DND-41 (cell line): ENCODE data around the gene HEXIM2.
A peak's percentile ranks its signal among the peaks of the same experiment; 100 is the strongest.

Experiments used
- ATAC-seq: fragments of 200-7000 bp; cut with Tn5 transposase; 3 replicates; pipeline ENCODE4 v1.9.1; 2021; ENCODE audit warnings: low read depth; ENCODE audit not compliant: insufficient read depth
- DNase-seq: peaks from one replicate; pipeline ENCODE4 v3.0.0-alpha.2; 2020
- H2AFZ ChIP-seq: 2 replicates; pipeline ENCODE4 v1.6.0; 2012; ENCODE audit warnings: low read depth, low read length
- H3K27ac ChIP-seq: 2 replicates; pipeline ENCODE4 v1.5.1; 2012; ENCODE audit warnings: low read length, inconsistent platforms
- H3K27me3 ChIP-seq: fragments of 200-600 bp; sonication (generic); 2 replicates; pipeline ENCODE4 v1.6.0; 2012; ENCODE audit warnings: low read length, mild to moderate bottlenecking, inconsistent platforms; ENCODE audit not compliant: insufficient read depth, poor library complexity
- H3K36me3 ChIP-seq: 2 replicates; pipeline ENCODE4 v1.5.1; 2012; ENCODE audit warnings: low read length, inconsistent platforms; ENCODE audit not compliant: insufficient read depth
- H3K4me1 ChIP-seq: 2 replicates; pipeline ENCODE4 v1.5.1; 2012; ENCODE audit warnings: mild to moderate bottlenecking, low read length; ENCODE audit not compliant: insufficient read depth
- H3K4me2 ChIP-seq: 2 replicates; pipeline ENCODE4 v1.6.0; 2012; ENCODE audit warnings: mild to moderate bottlenecking, moderate library complexity, low read length, inconsistent platforms; ENCODE audit not compliant: insufficient read depth
- H3K4me3 ChIP-seq, 2 experiments: fragments of 200-600 bp in 1 of 2; shearing (Covaris generic) in 1 of 2; 2 replicates each; pipeline ENCODE4 v1.5.1; 2012 to 2016; ENCODE audit warnings: inconsistent platforms in 2 of 2, low read length in 2 of 2, mild to moderate bottlenecking in 2 of 2, low read depth in 1 of 2, moderate library complexity in 1 of 2
- H3K79me2 ChIP-seq: 2 replicates; pipeline ENCODE4 v1.6.0; 2012; ENCODE audit warnings: low read length, inconsistent platforms; ENCODE audit not compliant: insufficient read depth
- H3K9ac ChIP-seq: 2 replicates; pipeline ENCODE4 v1.6.0; 2012; ENCODE audit warnings: low read depth, mild to moderate bottlenecking, inconsistent platforms, low read length, moderate library complexity
- H3K9me3 ChIP-seq: 2 replicates; pipeline ENCODE4 v1.5.1; 2012; ENCODE audit warnings: low read length, moderate library complexity, mild to moderate bottlenecking, inconsistent platforms; ENCODE audit not compliant: insufficient read depth, severe bottlenecking
- H4K20me1 ChIP-seq: 2 replicates; pipeline ENCODE4 v1.6.0; 2012; ENCODE audit warnings: low read length; ENCODE audit not compliant: insufficient read depth
- EZH2 ChIP-seq: IDR thresholded peaks from 3 replicates; pipeline ENCODE4 v1.6.1; 2012; ENCODE audit warnings: borderline replicate concordance, low read depth, mild to moderate bottlenecking, moderate library complexity, low read length, inconsistent platforms; ENCODE audit not compliant: severe bottlenecking
- TF ChIP-seq, protein P1 (sequence below): IDR thresholded peaks from 2 replicates; pipeline ENCODE4 v1.5.1; 2012; ENCODE audit warnings: borderline replicate concordance, low read length, moderate library complexity, mild to moderate bottlenecking; ENCODE audit not compliant: poor library complexity, severe bottlenecking; ENCODE audit errors: extremely low read depth

Gene HEXIM2

DNA sequence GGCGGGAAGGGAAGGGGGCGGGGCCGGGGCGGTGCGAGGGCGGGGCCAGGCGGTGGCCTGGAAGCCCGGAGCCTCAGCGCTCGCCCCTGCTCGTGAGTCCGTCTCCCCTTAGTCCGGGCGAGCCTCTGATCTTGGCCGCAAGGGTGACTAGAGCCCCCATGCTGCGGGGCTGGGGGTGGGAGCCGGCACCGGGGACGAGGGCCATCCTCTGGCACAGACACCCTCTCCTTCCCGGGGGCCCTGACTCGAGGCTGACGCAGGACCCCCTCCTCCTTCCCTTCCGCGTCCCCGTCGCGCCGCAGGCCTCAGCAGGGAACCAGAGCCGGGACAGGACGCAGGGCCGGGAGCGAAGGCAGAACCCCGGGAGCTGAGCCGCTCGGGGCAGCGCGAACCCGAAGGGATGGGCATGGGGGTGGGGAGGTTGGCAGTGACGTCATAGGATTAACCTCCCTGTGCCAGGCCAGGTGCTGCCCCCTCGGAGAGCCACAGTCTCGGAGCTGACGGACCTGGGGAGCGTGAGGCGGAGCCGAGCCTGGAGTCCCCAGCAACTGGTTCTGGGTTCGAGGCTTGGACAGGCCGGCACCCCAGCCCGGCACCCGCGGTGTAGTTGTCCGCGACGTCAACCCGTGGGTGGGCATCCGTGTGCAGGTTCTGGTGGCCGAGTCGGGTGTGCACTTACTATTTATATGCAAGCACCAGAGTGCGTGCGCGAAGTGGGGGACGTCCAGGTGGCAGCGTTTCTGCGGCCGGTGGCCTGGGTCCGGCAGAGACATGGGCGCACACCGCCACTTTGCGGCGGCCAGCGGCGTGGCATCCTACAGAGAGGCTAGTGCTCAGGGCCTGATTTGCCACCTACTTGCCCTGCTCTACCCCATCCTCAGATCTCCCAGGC is 28.9 kb upstream of the HEXIM2 start:
- Histone ChIP-seq H3K27me3 (no peaks in the 10 kb centered on the region), H3K27ac (peak overlapping the region; percentile 68), H2AFZ (peak overlapping the region; percentile 94), H3K4me3 (peak overlapping the region; percentile 56 to 91), H3K9me3 (no peaks in the 10 kb centered on the region), H3K4me2 (peak overlapping the region; percentile 100), H3K36me3 (peaks cover 8% of the 10 kb centered on the region; the same call in 1 of the 2 replicates), H3K79me2 (peaks cover 7% of the 10 kb centered on the region; the same call in 1 of the 2 replicates), H4K20me1 (no peaks in the 10 kb centered on the region), H3K9ac (peak overlapping the region; percentile 73), H3K4me1 (peaks cover 37% of the 10 kb centered on the region)
- ATAC-seq (peak; percentile 45), DNase-seq (peak; percentile 74)
- no peak for TF ChIP-seq EZH2
- TF ChIP-seq, protein P1, sequence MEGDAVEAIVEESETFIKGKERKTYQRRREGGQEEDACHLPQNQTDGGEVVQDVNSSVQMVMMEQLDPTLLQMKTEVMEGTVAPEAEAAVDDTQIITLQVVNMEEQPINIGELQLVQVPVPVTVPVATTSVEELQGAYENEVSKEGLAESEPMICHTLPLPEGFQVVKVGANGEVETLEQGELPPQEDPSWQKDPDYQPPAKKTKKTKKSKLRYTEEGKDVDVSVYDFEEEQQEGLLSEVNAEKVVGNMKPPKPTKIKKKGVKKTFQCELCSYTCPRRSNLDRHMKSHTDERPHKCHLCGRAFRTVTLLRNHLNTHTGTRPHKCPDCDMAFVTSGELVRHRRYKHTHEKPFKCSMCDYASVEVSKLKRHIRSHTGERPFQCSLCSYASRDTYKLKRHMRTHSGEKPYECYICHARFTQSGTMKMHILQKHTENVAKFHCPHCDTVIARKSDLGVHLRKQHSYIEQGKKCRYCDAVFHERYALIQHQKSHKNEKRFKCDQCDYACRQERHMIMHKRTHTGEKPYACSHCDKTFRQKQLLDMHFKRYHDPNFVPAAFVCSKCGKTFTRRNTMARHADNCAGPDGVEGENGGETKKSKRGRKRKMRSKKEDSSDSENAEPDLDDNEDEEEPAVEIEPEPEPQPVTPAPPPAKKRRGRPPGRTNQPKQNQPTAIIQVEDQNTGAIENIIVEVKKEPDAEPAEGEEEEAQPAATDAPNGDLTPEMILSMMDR, result peak; percentile 1

DNA sequence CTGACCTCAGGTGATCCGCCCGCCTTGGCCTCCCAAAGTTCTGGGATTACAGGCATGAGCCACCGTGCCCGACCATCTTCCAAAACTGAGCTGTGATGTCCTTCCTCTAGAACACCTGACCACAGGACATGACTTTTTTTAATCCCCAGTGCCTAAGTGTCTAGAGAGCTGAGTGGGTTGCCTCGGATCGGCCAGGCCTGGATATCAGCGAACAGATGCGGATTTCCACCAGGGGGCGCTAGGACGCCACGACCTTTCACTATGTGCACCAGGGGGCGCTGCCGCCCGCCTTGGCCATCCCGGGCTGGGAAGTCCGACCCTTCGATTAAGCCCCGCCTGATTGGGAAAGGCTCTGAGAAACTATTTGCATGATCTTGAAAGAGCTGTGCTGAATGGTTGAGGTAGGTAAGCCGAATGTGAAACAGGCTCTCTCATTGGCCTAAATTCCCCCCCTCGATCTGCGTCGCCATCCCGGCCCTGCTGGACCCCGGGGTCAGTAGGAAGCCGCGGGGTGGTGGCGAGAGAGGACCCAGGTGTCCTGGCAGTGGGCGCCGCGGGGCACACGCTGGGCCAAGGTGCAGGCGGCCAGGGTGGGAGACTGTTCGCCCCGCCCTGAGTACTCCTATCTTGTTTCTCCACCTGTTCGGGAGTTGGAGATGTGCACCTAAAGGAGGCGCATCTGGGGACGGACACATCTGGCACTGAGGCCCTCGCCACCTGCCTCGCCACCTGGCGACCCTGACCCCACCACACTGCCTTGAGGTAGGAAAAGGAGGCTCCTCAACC is 26.3 kb upstream of the HEXIM2 start, which contains the start of gene ACBD4:
Gene ACBD4, plus strand, starts transcription at position 496 of the 786 bp plus-strand sequence. CDS start 458 bp downstream, outside the sequence.
- Histone ChIP-seq H3K4me1 (peaks cover 37% of the 10 kb centered on the region), H4K20me1 (no peaks in the 10 kb centered on the region), H3K4me2 (peak within 1 kb of the TSS; percentile 81), H2AFZ (peak within 1 kb of the TSS; percentile 76), H3K27me3 (no peaks in the 10 kb centered on the region), H3K27ac (peak within 1 kb of the TSS; percentile 68), H3K36me3 (peaks cover 11% of the 10 kb centered on the region; the same call in 1 of the 2 replicates), H3K79me2 (peaks cover 7% of the 10 kb centered on the region; the same call in 1 of the 2 replicates), H3K9me3 (no peaks in the 10 kb centered on the region), H3K9ac (peak within 1 kb of the TSS; percentile 59), H3K4me3 (peak within 1 kb of the TSS; percentile 22 to 66; a peak in 3 of 4 replicates)
- ATAC-seq (peak; percentile 92), DNase-seq (peak; percentile 96)
- TF ChIP-seq EZH2, result no peak
- TF ChIP-seq, protein P1, result peak; percentile 100

DNA sequence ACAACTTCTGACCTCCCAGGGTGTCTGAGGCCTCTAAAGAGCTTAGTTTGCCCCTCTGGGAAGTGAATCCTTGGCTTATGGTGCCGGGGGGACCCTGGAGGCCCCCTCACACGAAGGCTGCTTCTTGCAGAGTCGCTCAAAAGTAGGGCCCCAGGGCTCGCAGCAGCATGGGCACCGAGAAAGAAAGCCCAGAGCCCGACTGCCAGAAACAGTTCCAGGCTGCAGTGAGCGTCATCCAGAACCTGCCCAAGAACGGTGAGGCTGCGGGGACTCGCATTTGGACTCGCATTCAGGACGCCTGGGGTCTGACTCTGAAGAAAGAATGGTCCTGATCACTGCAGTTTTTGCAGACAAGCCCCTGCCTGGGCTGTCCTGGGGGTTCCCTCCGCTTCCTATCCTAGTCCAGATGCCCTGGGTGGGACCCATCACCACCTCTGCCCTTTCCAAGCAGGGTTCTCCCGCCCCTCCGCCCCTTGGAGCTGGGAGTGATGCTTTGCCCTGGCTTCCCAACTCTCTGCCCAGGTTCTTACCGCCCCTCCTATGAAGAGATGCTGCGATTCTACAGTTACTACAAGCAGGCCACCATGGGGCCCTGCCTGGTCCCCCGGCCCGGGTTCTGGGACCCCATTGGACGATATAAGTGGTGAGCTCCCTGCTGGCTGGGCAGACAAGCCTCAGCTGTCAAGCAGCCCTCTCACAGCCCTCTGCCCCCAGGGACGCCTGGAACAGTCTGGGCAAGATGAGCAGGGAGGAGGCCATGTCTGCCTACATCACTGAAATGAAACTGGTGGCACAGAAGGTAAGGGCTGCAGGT is 25.5 kb upstream of the HEXIM2 start:
- no peaks in the 10 kb centered on the region for H3K27me3 ChIP-seq
- H3K9ac ChIP-seq, result peak overlapping the region; percentile 59
- peak overlapping the region; percentile 81 for H3K4me2 ChIP-seq
- peaks cover 11% of the 10 kb centered on the region; the same call in 1 of the 2 replicates for H3K36me3 ChIP-seq
- DNase-seq (no peak), ATAC-seq (no peak)
- no peaks in the 10 kb centered on the region for H3K9me3 ChIP-seq
- peak overlapping the region; percentile 68 for H3K27ac ChIP-seq
- H3K79me2 ChIP-seq, result peaks cover 7% of the 10 kb centered on the region; the same call in 1 of the 2 replicates
- TF ChIP-seq, protein P1, result no peak
- TF ChIP-seq EZH2, result no peak
- H3K4me1 ChIP-seq, result peaks cover 35% of the 10 kb centered on the region
- H3K4me3 ChIP-seq, result peak overlapping the region; percentile 22 to 66; a peak in 3 of 4 replicates
- H2AFZ ChIP-seq, result peak overlapping the region; percentile 76
- H4K20me1 ChIP-seq, result no peaks in the 10 kb centered on the region
